GM21576 (cell line): ENCODE measurements around the gene ZNG1F.
"Not testable (repeated sequence)": the region's sequence is repeated elsewhere in the genome, so short reads cannot be mapped to it uniquely, and the experiment has no call there.

Source experiments
- ATAC-seq: cut with Tn5 transposase; IDR thresholded peaks from one replicate; pipeline ENCODE4 v1.9.1; 2021; ENCODE audit warnings: mild to moderate bottlenecking, moderate library complexity; ENCODE audit not compliant: unreplicated experiment

Gene ZNG1F

GRCh38 chr9:41189217-41189616, at the start of gene ZNG1F:
TSS of gene ZNG1F (minus strand) at chr9:41189317. CDS start at chr9:41189258, 59 bp downstream.
- not testable (repeated sequence) for ATAC-seq

GRCh38 chr9:41237110-41237749, 48.1 kb upstream of the ZNG1F start:
- ATAC-seq = not testable (repeated sequence)

GRCh38 chr9:41236486-41237109, 47.5 kb upstream of the ZNG1F start:
- ATAC-seq = not testable (repeated sequence)

- peak; percentile 100 for ATAC-seq
Observed at GRCh38 chr9:41234811-41235805, 46.0 kb upstream of the ZNG1F start.

GRCh38 chr9:41234221-41234620, 45.1 kb upstream of the ZNG1F start:
- ATAC-seq = not testable (repeated sequence)

GRCh38 chr9:41232326-41232725, 43.2 kb upstream of the ZNG1F start:
- ATAC-seq = not testable (repeated sequence)

- not testable (repeated sequence) for ATAC-seq
Observed at GRCh38 chr9:41230418-41230817, 41.3 kb upstream of the ZNG1F start.

GRCh38 chr9:41229408-41230401, 40.6 kb upstream of the ZNG1F start:
- no peak for ATAC-seq

- not testable (repeated sequence) for ATAC-seq
Observed at GRCh38 chr9:41219831-41220230, 30.7 kb upstream of the ZNG1F start.

- ATAC-seq = not testable (repeated sequence)
Observed at GRCh38 chr9:41188439-41188838, 678 bp downstream of the ZNG1F start.

GRCh38 chr9:41174994-41175393, 14.1 kb downstream of the ZNG1F start:
- ATAC-seq = not testable (repeated sequence)

- not testable (repeated sequence) for ATAC-seq
Observed at GRCh38 chr9:41150116-41150515, 39.0 kb downstream of the ZNG1F start.

GRCh38 chr9:41141878-41142277, 47.2 kb downstream of the ZNG1F start:
- not testable (repeated sequence) for ATAC-seq

GRCh38 chr9:41128581-41128980, 60.5 kb downstream of the ZNG1F start, which contains the start of gene FOXD4L6:
TSS of gene FOXD4L6 (minus strand) at chr9:41128681. CDS start at chr9:41128383, 298 bp downstream.
- ATAC-seq = not testable (repeated sequence)

- not testable (repeated sequence) for ATAC-seq
Observed at GRCh38 chr9:41126746-41127446, 62.2 kb downstream of the ZNG1F start.

- ATAC-seq = not testable (repeated sequence)
Observed at GRCh38 chr9:41125936-41126335, 63.2 kb downstream of the ZNG1F start.

GRCh38 chr9:41125109-41125658, 63.9 kb downstream of the ZNG1F start:
- ATAC-seq = not testable (repeated sequence)

GRCh38 chr9:41124250-41125108, 64.6 kb downstream of the ZNG1F start:
- not testable (repeated sequence) for ATAC-seq
